Stimulated activated CD8-positive, alpha-beta memory T cell treated with anti-CD3 and anti-CD28 coated beads, Interleukin-4, amount 100 ng/mL, for 1 hour (primary cell): ENCODE results near the gene ZNF724.
"Not testable (repeated sequence)": the region's sequence is repeated elsewhere in the genome, so short reads cannot be mapped to it uniquely, and the experiment has no call there.

Source experiments
- DNase-seq, 2 donors: peaks; one replicate each; pipeline ENCODE4 v3.0.0-alpha.2; 2020; ENCODE audit warnings: low read depth in 2 of 2, low spot score in 1 of 2

Gene ZNF724

GRCh38 chr19:23253256-23253655 lies 3.1 kb upstream of the ZNF724 start:
- not testable (repeated sequence) for DNase-seq

DNA sequence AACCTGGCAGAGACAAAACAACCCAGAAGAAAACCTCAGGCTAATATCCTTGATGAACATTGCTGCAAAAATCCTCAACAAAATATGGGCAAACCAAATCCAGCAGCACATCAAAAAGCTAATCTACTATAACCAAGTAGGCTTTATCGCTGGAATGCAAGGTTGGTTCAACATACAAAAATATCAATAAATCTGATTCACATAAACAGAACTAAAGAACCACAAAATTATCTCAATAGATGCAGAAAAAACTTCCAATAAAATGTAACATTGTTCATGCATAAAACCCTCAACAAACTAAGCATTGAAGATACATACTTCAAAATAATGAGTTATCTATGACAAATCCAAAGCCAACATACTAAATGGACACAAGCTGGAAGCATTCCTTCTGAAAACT lies 8.8 kb downstream of the ZNF724 start:
- no peak for DNase-seq

GRCh38 chr19:23222998-23223652 lies 27.1 kb downstream of the ZNF724 start:
- no peak for DNase-seq

DNA sequence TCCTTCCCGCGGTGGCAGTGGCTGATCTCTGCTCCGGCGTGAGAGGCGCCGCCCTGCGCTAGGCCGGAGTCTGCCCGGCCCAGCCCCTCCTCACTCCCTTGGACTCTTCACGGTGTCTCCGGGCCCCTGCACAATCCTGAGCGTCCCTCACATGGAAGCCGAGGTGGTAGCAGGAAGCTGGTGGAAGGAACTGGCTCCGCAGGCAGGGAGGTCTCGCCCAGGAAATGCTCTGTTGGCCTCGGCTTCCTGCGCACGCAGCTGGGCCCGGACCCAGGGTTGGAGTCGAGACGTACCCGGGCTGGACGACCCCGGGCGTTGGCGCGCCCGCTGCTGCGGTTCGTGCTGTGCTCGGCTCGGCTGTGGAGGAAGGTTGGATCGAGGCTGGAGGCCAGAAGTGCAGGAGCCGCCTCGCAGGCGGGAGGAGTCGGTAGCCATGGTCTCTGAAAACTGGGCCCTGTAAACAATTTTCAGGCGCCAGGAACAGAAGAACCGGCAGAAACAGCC lies 46.3 kb downstream of the ZNF724 start:
- DNase-seq, result no peak

DNA sequence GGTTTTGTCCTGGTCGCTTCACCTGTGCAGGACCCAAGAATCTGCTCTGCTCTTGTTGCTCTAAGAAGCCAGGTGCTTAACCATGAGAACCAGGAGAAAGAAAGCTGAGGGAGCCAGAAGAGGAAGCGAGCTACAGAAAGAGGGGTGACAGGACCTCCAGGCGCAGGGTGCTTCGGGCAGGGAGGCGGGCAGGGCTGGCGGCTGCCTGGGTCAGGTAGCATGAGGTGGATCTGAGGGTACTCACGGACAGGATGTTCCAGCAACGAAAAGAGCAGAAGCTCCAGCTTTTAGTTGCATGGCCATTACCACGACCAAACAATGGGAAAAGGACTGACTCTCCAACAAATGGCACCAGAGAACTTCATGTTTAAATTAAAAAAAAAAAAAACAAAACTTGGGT lies 59.9 kb downstream of the ZNF724 start:
- no peak for DNase-seq

DNA sequence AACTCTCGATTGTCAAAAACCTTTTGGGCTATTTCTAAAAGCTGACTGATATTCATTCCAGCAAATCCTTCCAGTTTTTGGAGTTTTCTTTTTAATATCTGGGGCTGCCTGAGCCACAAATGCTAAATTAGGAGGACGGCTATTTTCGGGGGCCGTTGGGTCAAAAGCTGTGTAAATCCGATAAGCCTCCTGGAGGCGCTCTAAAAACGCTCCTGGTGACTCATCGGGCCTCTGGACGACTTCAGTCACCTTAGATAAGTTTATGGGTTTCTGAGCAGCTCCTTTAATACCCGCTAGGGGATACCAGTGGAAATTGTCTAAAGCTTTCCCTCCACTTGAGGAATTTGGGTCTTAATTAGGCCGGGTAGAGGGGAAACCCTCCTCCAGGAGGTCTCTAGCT lies 66.9 kb downstream of the ZNF724 start:
- no peak for DNase-seq
